Right lobe of liver (tissue), 6 donors: ENCODE data around the gene SH3RF1. TPM values are rescaled to one million over a fixed set of nuclear protein-coding genes. Genes with fewer than 3 reads are reported as not detected.

Experiments
- ATAC-seq, 4 donors: fragments of 200-7000 bp; cut with Tn5 transposase; one replicate each; pipeline ENCODE4 v1.9.1; 2020; ENCODE audit warnings: mild to moderate bottlenecking in 4 of 4, moderate library complexity in 4 of 4
- DNase-seq, 3 donors: peaks; one replicate each; pipeline ENCODE4 v3.0.0-alpha.2; 2020
- H3K27ac ChIP-seq, 3 donors: fragments of 200-600 bp; one replicate each; pipeline ENCODE4 v1.8.0; 2022
- H3K27me3 ChIP-seq, 2 donors: fragments of 200-600 bp; one replicate each; pipeline ENCODE4 v1.8.0; 2022
- H3K36me3 ChIP-seq, 4 donors: fragments of 200-600 bp; sonication (generic) in 1 of 4; one replicate each; pipeline versions ENCODE4 v1.5.1 to v1.8.0; 2017 to 2022; ENCODE audit warnings: control low read depth in 1 of 4
- H3K4me1 ChIP-seq, 4 donors: fragments of 200-600 bp; sonication (generic) in 1 of 4; one replicate each; pipeline versions ENCODE4 v1.5.1 to v1.8.0; 2017 to 2022; ENCODE audit warnings: control low read depth in 1 of 4
- H3K4me3 ChIP-seq, 3 donors: fragments of 200-600 bp; one replicate each; pipeline ENCODE4 v1.8.0; 2022
- H3K9me3 ChIP-seq, 4 donors: fragments of 200-600 bp; sonication (generic) in 1 of 4; one replicate each; pipeline versions ENCODE4 v1.5.1 to v1.8.0; 2017 to 2022; ENCODE audit warnings: control low read depth in 1 of 4
- POLR2A ChIP-seq: fragments of 450-650 bp; IDR thresholded peaks from one replicate; pipeline ENCODE4 v1.6.1; 2017; ENCODE audit warnings: antibody characterized with exemption, mild to moderate bottlenecking
- WGBS: methylation state at CpG from one replicate; pipeline ENCODE4 v1.1.6; 2018; ENCODE audit warnings: low coverage, low lambda C conversion rate; ENCODE audit not compliant: insufficient coverage; ENCODE audit errors: missing lambda C conversion rate; 5-methylcytosine and 5-hydroxymethylcytosine counted together
- intact Hi-C, 2 donors: fragments of 100-400 bp; cut with DNase I; formaldehyde crosslinking; loops; one replicate each; pipeline versions ENCODE4 v1.11.2 to v1.14.1; 2022
- total RNA-seq, 6 experiments: library from RNA; depleted of rRNA in 2 of 6; stranded (reverse); fragments of >200 nt in 2 of 6; fragmentation: NEBNext Ultra II Directional in 3 of 6; extraction: Animal tissue kit (Norgen Biotek cat#: 25700) in 3 of 6; gene quantifications; one replicate each; pipeline versions ENCODE4 v1.1.0 to v1.2.4, GENCODE V29; 2016 to 2023
- TF ChIP-seq, protein P1 (sequence below), 4 donors: fragments of 200-600 bp in 3 of 4; fragments of 450-650 bp in 1 of 4; IDR thresholded peaks; one replicate each; pipeline versions ENCODE4 v1.5.1 to v1.8.0; 2016 to 2022; ENCODE audit warnings: antibody characterized with exemption in 4 of 4, mild to moderate bottlenecking in 2 of 4
- donor health status: DM: no; HTN: yes; CAD: no.
- donor health status: DM: no; HTN: no; CAD: no.
- donor health status: DM: no; HTN: no; CAD: no.
- donor health status: DM: no; HTN: yes; CAD: no.
- donor health status: DM: no; HTN: yes; CAD: no.

SH3RF1 gene
- total RNA-seq, 6 experiments from 2014 or later: 5.5 to 11.0 (median 7.3) TPM

DNA sequence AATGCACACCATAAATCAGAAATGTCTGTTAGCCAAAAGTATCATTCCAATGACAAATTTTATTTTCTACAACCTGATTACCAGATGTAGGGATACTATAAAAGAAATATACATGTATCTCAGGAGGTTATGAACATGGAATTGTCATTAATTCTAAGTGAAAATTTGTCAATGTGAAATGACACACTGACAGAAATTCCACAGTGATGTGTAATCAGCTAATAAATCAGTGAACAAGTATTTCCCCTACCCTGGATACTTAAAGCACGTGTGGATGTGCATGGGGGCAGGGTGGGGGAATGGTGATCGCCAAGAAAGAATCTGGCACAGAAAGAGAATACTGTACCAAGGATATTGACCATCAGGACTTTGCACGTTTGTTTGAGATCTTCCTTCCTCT is 123.6 kb downstream of the SH3RF1 start:
- DNase-seq (no peak), ATAC-seq (peak in 1 of 4 donors; percentile 42)
- intact Hi-C loops: no loop called here
- no peak for TF ChIP-seq POLR2A
- TF ChIP-seq, protein P1, sequence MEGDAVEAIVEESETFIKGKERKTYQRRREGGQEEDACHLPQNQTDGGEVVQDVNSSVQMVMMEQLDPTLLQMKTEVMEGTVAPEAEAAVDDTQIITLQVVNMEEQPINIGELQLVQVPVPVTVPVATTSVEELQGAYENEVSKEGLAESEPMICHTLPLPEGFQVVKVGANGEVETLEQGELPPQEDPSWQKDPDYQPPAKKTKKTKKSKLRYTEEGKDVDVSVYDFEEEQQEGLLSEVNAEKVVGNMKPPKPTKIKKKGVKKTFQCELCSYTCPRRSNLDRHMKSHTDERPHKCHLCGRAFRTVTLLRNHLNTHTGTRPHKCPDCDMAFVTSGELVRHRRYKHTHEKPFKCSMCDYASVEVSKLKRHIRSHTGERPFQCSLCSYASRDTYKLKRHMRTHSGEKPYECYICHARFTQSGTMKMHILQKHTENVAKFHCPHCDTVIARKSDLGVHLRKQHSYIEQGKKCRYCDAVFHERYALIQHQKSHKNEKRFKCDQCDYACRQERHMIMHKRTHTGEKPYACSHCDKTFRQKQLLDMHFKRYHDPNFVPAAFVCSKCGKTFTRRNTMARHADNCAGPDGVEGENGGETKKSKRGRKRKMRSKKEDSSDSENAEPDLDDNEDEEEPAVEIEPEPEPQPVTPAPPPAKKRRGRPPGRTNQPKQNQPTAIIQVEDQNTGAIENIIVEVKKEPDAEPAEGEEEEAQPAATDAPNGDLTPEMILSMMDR (IDR thresholded peaks at IDR 0.05): no peak
- H3K27ac ChIP-seq: no peak overlapping the region
- no peaks in the 10 kb centered on the region for H3K9me3 ChIP-seq
- H3K36me3 ChIP-seq: no peaks in the 10 kb centered on the region
- WGBS: 59% methylated on average over 3 of the region's 3 CpGs
- H3K4me3 ChIP-seq: no peak overlapping the region
- H3K4me1 ChIP-seq: no peaks in the 10 kb centered on the region
- no peaks in the 10 kb centered on the region for H3K27me3 ChIP-seq

DNA sequence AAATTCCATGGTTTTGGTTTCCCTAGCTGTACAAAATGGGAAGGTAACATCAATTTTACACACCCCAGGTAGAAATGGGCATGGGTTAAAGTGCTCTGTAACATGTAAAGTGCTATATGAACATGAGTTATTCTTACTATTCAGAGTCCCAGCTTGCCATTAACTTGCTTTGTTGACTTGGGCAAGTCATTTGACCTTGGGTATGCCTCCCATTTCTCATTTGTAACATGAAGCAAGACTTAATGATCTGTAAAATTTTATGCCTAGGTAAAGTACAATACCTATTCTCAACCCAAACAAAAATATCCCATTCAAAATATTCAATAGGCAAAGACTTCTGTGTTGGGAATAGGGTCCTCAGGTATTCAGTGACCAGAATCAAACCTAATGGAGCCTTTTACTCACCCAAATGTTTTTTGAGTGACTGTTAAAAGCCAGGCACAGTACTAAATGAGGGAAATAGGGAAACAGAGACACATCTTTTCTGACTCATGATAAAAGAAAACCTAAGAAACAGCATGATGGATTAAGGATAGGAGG is 126.6 kb downstream of the SH3RF1 start:
- no peak for TF ChIP-seq POLR2A
- TF ChIP-seq, protein P1 (IDR thresholded peaks at IDR 0.05): no peak
- ATAC-seq (no peak), DNase-seq (no peak)
- Histone ChIP-seq H3K9me3 (no peaks in the 10 kb centered on the region), H3K27me3 (no peaks in the 10 kb centered on the region), H3K27ac (no peak overlapping the region), H3K4me3 (no peak overlapping the region), H3K36me3 (no peaks in the 10 kb centered on the region), H3K4me1 (no peaks in the 10 kb centered on the region)
- intact Hi-C loops: no loop called here

GRCh38 chr4:169143335-169143734 is 127.4 kb downstream of the SH3RF1 start:
- ATAC-seq (no peak), DNase-seq (no peak)
- no peaks in the 10 kb centered on the region for H3K27me3 ChIP-seq
- TF ChIP-seq, protein P1 (IDR thresholded peaks at IDR 0.05): no peak
- no peak for TF ChIP-seq POLR2A
- intact Hi-C loops: no loop called here
- no peaks in the 10 kb centered on the region for H3K36me3 ChIP-seq
- H3K4me1 ChIP-seq: no peaks in the 10 kb centered on the region
- 88% methylated on average over 4 of the region's 9 CpGs for WGBS
- H3K4me3 ChIP-seq: no peak overlapping the region
- H3K9me3 ChIP-seq: no peaks in the 10 kb centered on the region
- H3K27ac ChIP-seq: no peak overlapping the region

GRCh38 chr4:169142906-169143305 is 127.8 kb downstream of the SH3RF1 start:
- intact Hi-C loops: no loop called here

More at GRCh38 chr4:169142906-169143305, 127.8 kb downstream of the SH3RF1 start:
- no peaks in the 10 kb centered on the region for H3K9me3 ChIP-seq
- no peak for ATAC-seq
- TF ChIP-seq POLR2A: no peak
- TF ChIP-seq, protein P1 (IDR thresholded peaks at IDR 0.05): no peak
- DNase-seq: no peak
- no peaks in the 10 kb centered on the region for H3K27me3 ChIP-seq
- H3K4me3 ChIP-seq: no peak overlapping the region
- no peaks in the 10 kb centered on the region for H3K36me3 ChIP-seq
- no peak overlapping the region for H3K27ac ChIP-seq
- no peaks in the 10 kb centered on the region for H3K4me1 ChIP-seq
